ENCODE data around the gene FBN1.
A peak's percentile ranks its signal among the peaks of the same experiment; 100 is the strongest.

FBN1 gene

DNA sequence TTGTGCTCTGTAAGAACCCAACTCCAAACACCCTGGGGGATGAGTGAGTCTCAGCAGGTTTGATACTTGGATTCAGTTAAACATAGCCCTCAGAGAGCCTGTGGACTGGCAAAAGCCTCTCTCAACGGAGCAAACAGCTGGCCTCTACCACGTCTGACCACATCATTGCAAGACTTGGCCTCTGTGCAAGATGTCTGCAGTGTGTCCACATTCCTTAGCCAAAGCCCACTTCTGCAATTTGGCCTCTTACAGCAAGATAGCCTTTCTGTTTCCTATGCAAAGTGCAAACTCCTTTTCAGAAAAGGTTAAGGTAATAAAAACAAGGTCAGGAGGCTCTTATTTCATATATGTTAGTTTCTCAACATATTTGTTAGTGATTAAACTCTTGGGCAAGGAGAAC, 27.9 kb downstream of the FBN1 start:
- DNase-seq: no peak

GRCh38 chr15:48616216-48616615, 29.3 kb downstream of the FBN1 start:
- no peak for DNase-seq

DNA sequence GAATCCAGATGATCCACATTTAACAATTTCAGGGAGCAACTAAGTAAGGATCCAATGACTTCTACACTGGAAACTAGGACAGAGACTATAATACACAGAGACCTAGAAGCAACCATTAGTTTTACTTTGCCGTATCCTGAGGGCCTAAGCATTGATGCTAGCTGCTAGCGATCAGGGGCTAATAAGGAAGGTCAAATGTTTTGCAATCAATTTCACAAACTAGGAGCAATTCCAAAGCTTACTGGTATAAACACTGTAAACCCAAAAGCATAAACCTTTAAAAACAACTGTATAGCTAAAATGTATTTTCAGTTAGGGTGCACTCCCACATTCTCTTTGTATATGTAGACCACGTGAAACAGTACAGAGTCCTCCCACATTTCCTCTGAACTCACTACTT, 31.5 kb downstream of the FBN1 start:
- no peak for DNase-seq

DNA sequence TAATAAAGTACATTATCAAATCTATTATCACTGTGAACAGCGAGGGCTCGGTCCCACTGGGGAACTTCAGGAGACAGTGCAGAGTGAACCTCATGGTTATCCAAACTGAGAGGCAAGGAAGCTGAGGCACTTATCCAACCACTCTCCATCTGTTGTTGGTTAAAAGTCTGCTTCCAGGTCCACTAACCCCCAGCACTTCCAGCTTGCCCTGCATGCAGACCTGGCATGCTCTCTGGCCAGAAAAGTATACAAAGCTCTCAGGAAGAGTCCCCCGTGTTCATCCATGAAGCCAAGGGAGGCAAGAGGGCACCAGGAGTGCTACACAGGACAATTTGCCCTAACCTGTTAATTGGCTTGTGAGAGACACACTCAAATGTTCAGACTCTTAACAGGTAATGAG, 36.0 kb downstream of the FBN1 start:
- no peak for DNase-seq

DNA sequence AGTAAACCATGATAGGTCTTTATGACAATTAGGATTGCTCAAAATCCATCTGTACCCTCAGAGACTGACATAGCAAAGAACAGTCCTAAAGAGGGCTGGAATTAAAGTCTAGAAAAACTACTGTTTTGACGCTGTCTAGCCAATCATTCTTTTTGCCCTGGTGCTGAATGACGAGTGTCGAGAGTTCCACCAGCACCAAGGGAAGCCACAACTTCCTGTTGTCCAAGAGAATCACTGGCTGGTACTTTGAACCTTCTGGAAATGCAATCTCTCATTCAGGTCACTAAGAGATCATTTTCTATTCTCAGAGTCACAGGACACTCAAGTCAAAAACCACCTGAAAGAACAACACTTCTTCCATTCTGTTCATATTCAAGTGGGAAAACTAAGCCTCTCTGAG, 37.7 kb downstream of the FBN1 start:
- DNase-seq: no peak

DNA sequence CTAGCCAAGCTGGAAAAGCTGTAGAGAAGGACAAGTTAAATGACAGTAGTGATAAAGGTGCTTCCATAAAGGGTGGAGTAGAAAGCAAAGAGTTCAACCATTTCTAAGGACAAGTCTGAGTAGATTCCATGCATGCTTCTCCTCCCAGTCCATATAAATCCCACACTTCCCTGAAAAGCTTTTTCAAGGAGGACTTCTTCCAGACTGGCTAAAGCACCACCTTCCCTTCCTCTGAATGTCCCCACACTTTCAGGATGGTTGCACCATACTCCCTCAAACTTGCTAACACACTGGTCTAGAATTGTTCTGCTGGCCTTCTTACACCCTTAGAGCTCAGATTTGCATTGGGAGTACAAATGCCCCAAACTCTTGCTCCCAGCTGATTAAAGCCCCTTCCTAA, 40.9 kb downstream of the FBN1 start:
- DNase-seq: no peak

- DNase-seq: no peak
Measured at GRCh38 chr15:48603922-48604321, 41.6 kb downstream of the FBN1 start.

GRCh38 chr15:48603123-48603500, 42.4 kb downstream of the FBN1 start:
- no peak for DNase-seq

GRCh38 chr15:48602358-48603122, 43.0 kb downstream of the FBN1 start:
- peak; percentile 47 for DNase-seq

DNA sequence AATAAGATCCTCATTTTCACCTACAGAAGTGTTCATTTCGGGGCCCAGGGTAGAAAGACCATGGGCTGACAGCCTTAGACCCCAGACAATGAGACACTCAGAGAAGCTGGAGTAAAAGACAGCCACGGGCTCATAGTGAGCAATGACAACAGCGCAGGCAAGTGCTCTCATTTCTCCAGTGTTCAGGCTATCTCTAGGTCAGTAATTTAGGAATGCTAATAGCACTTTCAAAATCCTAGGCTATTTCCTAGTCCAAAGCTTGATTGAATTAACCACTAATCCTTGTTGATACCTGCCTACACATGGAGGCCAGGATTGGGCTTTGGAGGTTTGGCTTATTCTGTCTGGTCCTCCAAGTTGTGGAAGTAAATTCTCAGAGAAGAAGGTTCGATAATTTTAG, 44.4 kb downstream of the FBN1 start:
- no peak for DNase-seq

DNA sequence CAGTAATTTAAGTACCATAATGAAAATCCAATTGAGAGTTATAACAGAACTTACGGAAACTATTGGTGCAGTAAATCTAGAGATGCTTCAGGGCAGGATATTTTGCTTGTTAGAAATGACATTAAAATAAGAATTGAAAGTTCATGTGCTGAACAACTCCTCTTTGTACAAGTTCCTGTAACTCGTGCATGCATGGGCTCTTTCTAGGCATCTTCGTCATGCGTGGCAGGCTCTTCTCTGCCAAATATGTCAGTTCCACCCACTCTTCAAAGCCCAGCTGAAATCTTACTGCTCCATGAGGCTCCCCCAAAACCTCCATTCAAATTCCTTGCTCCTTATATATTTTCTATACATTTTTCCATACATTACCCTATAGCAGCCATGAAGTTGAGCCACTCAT, 48.7 kb downstream of the FBN1 start:
- DNase-seq: no peak

DNA sequence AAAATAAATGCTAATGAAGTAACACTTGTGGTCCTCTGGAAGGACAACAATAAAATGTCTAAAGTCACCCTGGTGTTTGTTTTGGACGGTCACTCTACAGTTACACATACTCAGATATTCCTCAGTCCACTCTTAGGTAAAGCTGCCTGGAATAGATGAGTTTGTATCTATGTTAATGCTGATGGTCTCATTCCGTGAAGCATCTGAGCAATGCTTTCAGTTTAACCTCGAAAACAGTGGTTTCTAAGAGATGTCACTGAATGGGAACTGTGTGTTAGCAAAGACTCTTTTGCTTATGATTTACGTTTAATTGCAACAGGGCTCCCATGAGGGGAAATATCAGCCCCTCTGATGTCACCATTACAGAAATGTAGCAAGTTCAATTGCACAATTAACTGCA, 49.1 kb downstream of the FBN1 start:
- DNase-seq: no peak

DNA sequence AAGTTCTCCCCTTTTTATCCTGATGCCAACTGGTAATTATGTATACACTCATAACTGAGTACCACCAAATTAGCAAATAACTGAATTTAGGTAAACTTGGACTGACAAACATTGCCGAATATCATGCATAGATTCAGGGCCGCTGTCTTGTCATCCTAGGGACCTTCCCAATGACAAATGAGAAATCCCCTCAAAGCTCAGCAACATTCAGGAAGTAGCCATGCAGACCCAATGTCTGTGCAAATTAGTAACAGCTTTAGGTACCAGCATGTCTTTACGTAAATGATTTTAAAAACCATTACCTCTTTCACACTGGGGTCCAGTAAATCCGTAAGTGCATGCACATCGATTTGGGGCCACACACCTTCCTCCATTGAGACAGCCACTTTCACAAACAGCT, 49.5 kb downstream of the FBN1 start:
- no peak for DNase-seq

DNA sequence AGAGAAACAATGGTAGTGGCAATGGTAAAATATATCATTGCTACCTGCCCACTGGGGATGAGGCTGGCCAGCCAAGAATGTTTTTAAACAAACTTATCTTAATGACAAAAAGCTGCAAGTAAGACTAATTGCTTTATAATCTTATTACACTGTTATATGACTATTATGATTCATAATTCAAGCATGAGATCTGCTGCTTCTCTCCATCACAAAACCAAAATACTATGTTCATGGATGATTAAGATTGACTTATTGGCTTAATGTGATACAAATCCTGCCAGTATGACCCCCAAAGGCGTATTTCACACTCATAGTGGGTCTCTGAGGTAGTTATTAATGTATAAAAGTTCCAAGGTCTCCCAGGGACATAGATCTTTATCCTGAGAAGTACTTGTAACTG, 52.6 kb downstream of the FBN1 start:
- DNase-seq: no peak

- DNase-seq: peak; percentile 93
Measured at GRCh38 chr15:48592221-48592731, 53.2 kb downstream of the FBN1 start.

- no peak for DNase-seq
Measured at GRCh38 chr15:48590723-48591122, 54.8 kb downstream of the FBN1 start.

- no peak for DNase-seq
Measured at GRCh38 chr15:48584812-48585563, 60.5 kb downstream of the FBN1 start.

- no peak for DNase-seq
Measured at GRCh38 chr15:48584090-48584811, 61.3 kb downstream of the FBN1 start.

DNA sequence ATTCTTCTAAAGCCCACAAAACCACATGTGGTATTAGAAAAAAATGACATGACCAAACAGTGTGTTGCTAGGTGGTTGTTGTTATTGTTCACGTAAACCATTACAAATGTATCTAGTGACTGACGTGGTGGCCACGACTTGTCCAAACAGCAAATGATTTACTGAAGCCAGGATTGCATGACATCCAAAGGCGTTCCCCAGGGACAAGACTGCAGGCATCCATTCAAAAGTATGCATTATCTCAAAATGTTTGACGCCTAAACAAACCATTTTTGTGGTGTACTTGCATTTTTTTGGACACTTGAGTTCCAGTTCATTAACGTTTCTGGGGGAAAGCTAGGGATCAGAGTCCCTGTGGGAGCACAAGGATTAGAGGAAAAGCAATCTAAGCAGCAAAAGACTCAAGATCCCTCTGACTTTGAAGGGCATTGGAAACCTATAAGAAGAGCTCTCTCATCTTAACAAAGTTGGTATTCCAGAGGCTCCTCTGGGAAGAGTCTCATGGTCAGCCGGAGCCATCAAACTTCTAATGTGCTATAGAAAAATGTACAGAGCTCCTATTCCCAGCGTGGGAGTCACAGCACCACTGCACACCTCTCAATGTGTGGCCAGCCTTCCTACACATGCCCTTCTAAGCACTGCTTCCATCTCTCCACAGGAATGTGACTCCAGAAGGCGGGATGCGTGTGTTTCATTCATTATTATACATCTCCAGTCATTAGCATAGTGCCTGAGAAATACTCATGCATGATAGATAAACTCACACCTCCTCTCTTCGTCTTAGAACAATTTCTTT, 62.9 kb downstream of the FBN1 start:
- DNase-seq: peak; percentile 32

GRCh38 chr15:48581219-48581618, 64.3 kb downstream of the FBN1 start:
- no peak for DNase-seq

DNA sequence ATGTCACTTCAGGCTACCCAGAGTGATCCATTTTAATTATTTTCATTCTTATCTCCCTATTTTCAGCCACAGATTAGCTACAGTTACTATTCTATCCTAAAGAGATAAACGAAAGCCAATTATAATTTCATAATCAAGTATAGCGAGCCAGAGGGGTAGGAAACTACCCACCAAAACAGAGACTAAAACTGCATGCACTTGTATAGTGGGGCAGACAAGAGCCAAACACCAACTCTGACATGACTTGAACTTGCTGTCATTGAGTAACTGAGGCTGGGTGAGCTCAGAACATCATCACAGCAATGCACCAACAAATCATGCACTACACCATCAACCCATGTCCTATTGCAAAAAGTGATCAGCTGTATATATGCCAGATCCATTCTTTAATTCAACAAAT, 64.8 kb downstream of the FBN1 start:
- DNase-seq: no peak

DNA sequence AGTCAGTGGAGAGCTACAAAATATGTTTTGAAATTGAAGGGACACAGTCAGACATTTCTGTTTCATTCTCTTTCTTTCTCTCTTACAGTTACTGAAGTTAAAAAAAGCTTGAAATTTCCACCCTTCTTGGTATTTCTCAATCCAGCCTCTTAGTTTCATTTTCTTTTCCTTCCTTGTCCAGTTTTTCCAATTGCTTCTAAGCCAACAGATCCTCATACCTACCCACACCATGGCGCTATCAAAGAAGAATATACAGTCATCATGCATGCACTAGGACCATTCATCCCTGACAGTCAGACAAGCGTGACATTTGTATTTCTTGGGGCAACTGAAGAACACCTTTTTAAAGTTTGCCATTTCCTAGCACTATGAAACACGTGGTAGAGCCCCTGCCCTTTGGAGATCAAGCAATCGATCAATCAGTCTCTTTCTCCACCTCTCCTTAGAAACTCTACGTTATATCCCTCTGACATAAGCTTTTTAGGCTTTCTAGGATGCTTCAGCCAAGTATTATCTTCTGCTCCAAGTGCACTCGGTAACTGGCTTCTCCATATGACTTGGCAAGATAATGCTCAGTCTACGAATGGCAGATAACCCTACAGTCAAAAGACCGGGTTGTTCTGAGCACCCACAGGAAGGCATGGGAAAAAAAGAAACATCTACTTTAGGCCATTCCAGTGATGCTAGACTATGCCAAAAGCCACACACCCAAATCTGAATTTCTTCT, 65.4 kb downstream of the FBN1 start:
- DNase-seq: no peak
